OCI-LY7 (cell line): ENCODE measurements around the gene EFCAB5. TPM values are rescaled to one million over a fixed set of nuclear protein-coding genes. Genes with fewer than 3 reads are reported as not detected.

Source experiments
- BruUV-seq: library from RNA; stranded (reverse); fragments of 400-500 nt; replicated peaks from 2 replicates; lab custom pipeline; 2021; lab: Mats Ljungman, UMichigan
- CTCF ChIA-PET: fragments of 300-600 bp; sonication (Branson Sonifier 250); formaldehyde crosslinking; loops from one replicate; lab custom pipeline; 2022; ENCODE audit warnings: antibody characterized with exemption; ENCODE audit not compliant: unreplicated experiment; lab: Charles Lee
- POLR2A ChIA-PET: fragments of 300-600 bp; sonication (Branson Sonifier 250); formaldehyde crosslinking; loops from one replicate; lab custom pipeline; 2022; ENCODE audit warnings: antibody characterized with exemption; lab: Charles Lee
- DNase-seq: peaks from one replicate; pipeline ENCODE4 v3.0.0-alpha.2; 2015; ENCODE audit warnings: low spot score
- H2AFZ ChIP-seq: fragments of 200-600 bp; sonication (generic), shearing (Covaris generic); 2 replicates; pipeline ENCODE4 v1.6.1; 2014; ENCODE audit warnings: mild to moderate bottlenecking, antibody characterized with exemption, low read length, moderate library complexity
- H3K27ac ChIP-seq: fragments of 200-600 bp; sonication (generic); 2 replicates; pipeline ENCODE4 v1.5.1; 2014; ENCODE audit warnings: mixed run types, low read depth, mild to moderate bottlenecking, moderate library complexity, low read length, inconsistent platforms; ENCODE audit not compliant: poor library complexity, severe bottlenecking
- H3K36me3 ChIP-seq: fragments of 200-600 bp; sonication (generic); 2 replicates; pipeline ENCODE4 v1.6.1; 2014; ENCODE audit warnings: mild to moderate bottlenecking, antibody characterized with exemption, low read length, moderate library complexity, mixed read lengths; ENCODE audit not compliant: insufficient read depth
- H3K4me1 ChIP-seq: fragments of 200-600 bp; sonication (generic); 2 replicates; pipeline ENCODE4 v1.5.1; 2014; ENCODE audit warnings: mild to moderate bottlenecking, low read length; ENCODE audit not compliant: insufficient read depth, poor library complexity, severe bottlenecking
- H3K4me2 ChIP-seq: fragments of 200-600 bp; sonication (generic); 2 replicates; pipeline ENCODE4 v1.6.1; 2014; ENCODE audit warnings: mild to moderate bottlenecking, low read length
- H3K4me3 ChIP-seq: fragments of 200-600 bp; sonication (generic); 2 replicates; pipeline ENCODE4 v1.5.1; 2014; ENCODE audit warnings: mild to moderate bottlenecking, low read depth, low read length; ENCODE audit not compliant: poor library complexity, severe bottlenecking
- H3K79me2 ChIP-seq: fragments of 200-600 bp; sonication (generic); 2 replicates; pipeline ENCODE4 v1.6.1; 2016; ENCODE audit warnings: low read depth, mild to moderate bottlenecking, low read length, moderate library complexity, mixed read lengths; ENCODE audit not compliant: insufficient read depth
- H3K9me2 ChIP-seq: fragments of 200-600 bp; sonication (generic); 2 replicates; pipeline ENCODE4 v1.6.1; 2016; ENCODE audit warnings: mild to moderate bottlenecking, low read length, mixed read lengths; ENCODE audit not compliant: insufficient read depth
- H3K9me3 ChIP-seq: fragments of 200-600 bp; sonication (generic); 2 replicates; pipeline ENCODE4 v1.6.1; 2014; ENCODE audit warnings: mild to moderate bottlenecking, mixed run types, low read length, mixed read lengths
- H4K20me1 ChIP-seq: fragments of 200-600 bp; sonication (generic); 2 replicates; pipeline ENCODE4 v1.6.1; 2014; ENCODE audit warnings: mild to moderate bottlenecking, antibody characterized with exemption, low read length, moderate library complexity, mixed read lengths; ENCODE audit not compliant: insufficient read depth
- CTCF ChIP-seq: fragments of 200-600 bp; sonication (generic); conservative IDR thresholded peaks from 2 replicates; pipeline ENCODE4 v1.5.1; 2014; ENCODE audit warnings: mild to moderate bottlenecking, antibody characterized with exemption, low read length, moderate library complexity, mixed read lengths
- EZH2phosphoT487 ChIP-seq: fragments of 200-600 bp; sonication (generic); IDR thresholded peaks from 2 replicates; pipeline ENCODE4 v1.6.1; 2018; ENCODE audit warnings: low read depth, borderline replicate concordance, mild to moderate bottlenecking, mixed run types, antibody characterized with exemption, low read length, moderate library complexity, mixed read lengths
- intact Hi-C: fragments of 100-400 bp; cut with micrococcal nuclease; formaldehyde crosslinking; loops from one replicate; pipeline ENCODE4 v1.10.0; 2022; ENCODE audit not compliant: unreplicated experiment
- total RNA-seq, 2 experiments: library from RNA; depleted of rRNA in 1 of 2; stranded (reverse); fragments of >200 nt in 1 of 2; shearing (Covaris generic) in 1 of 2; gene quantifications; 2 replicates each; pipeline ENCODE4 v1.2.3, GENCODE V29; 2014 to 2022

EFCAB5 gene
- total RNA-seq, 2 experiments from 2014 or later, result 1.9 to 2.2 TPM

- H4K20me1 ChIP-seq, result no peaks in the 10 kb centered on the region
- ChIA-PET POLR2A (no interaction called here), CTCF (no interaction called here)
- no peak for DNase-seq
- no peaks in the 10 kb centered on the region for H3K9me2 ChIP-seq
- no peaks in the 10 kb centered on the region for H3K4me1 ChIP-seq
- H3K79me2 ChIP-seq, result no peaks in the 10 kb centered on the region
- no peaks in the 10 kb centered on the region for H3K36me3 ChIP-seq
- TF ChIP-seq CTCF, result no peak
- no peak for TF ChIP-seq EZH2phosphoT487
- H2AFZ ChIP-seq, result no peak overlapping the region
- H3K9me3 ChIP-seq, result no peaks in the 10 kb centered on the region
- no peak overlapping the region for H3K4me3 ChIP-seq
- no peak overlapping the region for H3K4me2 ChIP-seq
- no TSS peak for BruUV-seq
- H3K27ac ChIP-seq, result no peak overlapping the region
- intact Hi-C loops, result loop anchor here (5.0 to 10.0 kb wide), 2 partner anchors 133 to 175 kb away; partner anchors contain the start of gene SLC6A4
Observed at GRCh38 chr17:30101686-30102390, 160.4 kb downstream of the EFCAB5 start.

- H4K20me1 ChIP-seq, result no peaks in the 10 kb centered on the region
- no peak overlapping the region; the same call in 1 of the 2 replicates for H2AFZ ChIP-seq
- no peak for TF ChIP-seq EZH2phosphoT487
- no peak for TF ChIP-seq CTCF
- 0 out of 2 replicates have a peak overlapping the region, but pooled peaks have one; percentile 8 for H3K4me2 ChIP-seq
- intact Hi-C loops, result loop anchor here (1.0 to 10.0 kb wide), 3 partner anchors 131 to 232 kb away; partner anchors contain the start of gene SLC6A4
- H3K27ac ChIP-seq, result no peak overlapping the region
- ChIA-PET POLR2A (interaction anchor here (1.2 to 1.3 kb wide), 2 partner anchors 9 to 11 kb away, joined by 4 to 6 read pairs; no protein-coding TSS in a partner anchor), CTCF (interaction anchor here (1.6 kb wide), 1 partner anchor 220 kb away, joined by 6 read pairs; no protein-coding TSS in a partner anchor)
- no TSS peak for BruUV-seq
- H3K79me2 ChIP-seq, result no peaks in the 10 kb centered on the region
- no peak overlapping the region for H3K4me3 ChIP-seq
- no peak for DNase-seq
- no peaks in the 10 kb centered on the region for H3K36me3 ChIP-seq
- H3K9me3 ChIP-seq, result no peaks in the 10 kb centered on the region
- no peaks in the 10 kb centered on the region for H3K9me2 ChIP-seq
- no peaks in the 10 kb centered on the region for H3K4me1 ChIP-seq
Observed at GRCh38 chr17:30103921-30104320, 162.5 kb downstream of the EFCAB5 start.
